Dendritic cell treated with granulocyte-macrophage colony-stimulating factor and Interleukin-4, amounts not matched to agents 40 ng/mL and 50 ng/mL, for 4 days (primary cell): ENCODE measurements around the gene RUBCNL.
"Not testable (repeated sequence)": the region's sequence is repeated elsewhere in the genome, so short reads cannot be mapped to it uniquely, and the experiment has no call there.

Experiments used
- H3K27ac Mint-ChIP-seq: one replicate; pipeline ENCODE4 v1.8.0; 2022; ENCODE audit warnings: mild to moderate bottlenecking, mixed read lengths
- H3K27me3 Mint-ChIP-seq: one replicate; pipeline ENCODE4 v1.8.0; 2022; ENCODE audit warnings: mild to moderate bottlenecking, mixed read lengths
- H3K36me3 Mint-ChIP-seq: one replicate; pipeline ENCODE4 v1.8.0; 2022; ENCODE audit warnings: low read depth, mixed read lengths
- H3K4me1 Mint-ChIP-seq: one replicate; pipeline ENCODE4 v1.8.0; 2022; ENCODE audit warnings: low read depth, mixed read lengths
- H3K4me3 Mint-ChIP-seq: one replicate; pipeline ENCODE4 v1.8.0; 2022; ENCODE audit warnings: mild to moderate bottlenecking, moderate library complexity, mixed read lengths
- H3K9me3 Mint-ChIP-seq: one replicate; pipeline ENCODE4 v1.8.0; 2022; ENCODE audit warnings: mixed read lengths
- intact Hi-C: fragments of 100-400 bp; cut with micrococcal nuclease; formaldehyde crosslinking; loops from one replicate; pipeline ENCODE4 v1.15.0; 2022

Gene RUBCNL

DNA sequence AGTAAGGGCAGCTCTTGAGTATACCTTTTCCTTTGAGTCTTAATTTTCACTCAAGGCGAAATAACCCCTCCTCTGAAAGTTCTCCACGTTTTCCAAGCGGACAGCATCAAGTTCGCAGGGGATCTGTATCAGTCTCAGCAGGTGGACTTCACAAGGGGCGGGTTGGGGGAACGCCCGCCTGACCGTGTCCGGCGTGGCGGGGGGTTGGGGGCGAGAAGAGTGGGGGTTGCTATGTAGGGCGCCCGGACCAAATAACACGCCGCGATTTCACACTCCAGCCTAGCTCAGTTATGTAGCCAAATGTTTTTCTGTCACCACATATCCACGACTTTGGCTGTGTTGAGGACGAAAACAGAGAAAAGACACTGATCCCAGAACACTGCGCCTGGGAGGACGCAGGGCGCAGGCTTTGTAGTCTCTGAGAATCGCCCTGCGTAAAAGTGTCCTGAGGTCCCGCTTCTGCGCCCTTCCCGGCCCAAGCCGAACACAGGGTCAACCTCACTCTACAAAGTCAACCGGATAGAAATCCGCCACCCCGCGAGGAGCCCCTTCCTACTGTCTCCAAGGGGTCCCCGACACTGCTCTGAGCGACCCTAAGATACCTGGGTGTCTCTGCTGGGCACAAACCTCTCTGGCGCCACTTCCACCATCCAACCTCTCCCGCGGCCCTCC lies 524 bp downstream of the RUBCNL start:
- no peaks in the 10 kb centered on the region for H3K9me3 Mint-ChIP-seq
- peak overlapping the region; percentile 89 for H3K4me3 Mint-ChIP-seq
- peaks cover 9% of the 10 kb centered on the region for H3K36me3 Mint-ChIP-seq
- intact Hi-C loops: no loop called here
- H3K4me1 Mint-ChIP-seq: peaks cover 71% of the 10 kb centered on the region
- peak overlapping the region; percentile 85 for H3K27ac Mint-ChIP-seq
- H3K27me3 Mint-ChIP-seq: peaks cover 23% of the 10 kb centered on the region

DNA sequence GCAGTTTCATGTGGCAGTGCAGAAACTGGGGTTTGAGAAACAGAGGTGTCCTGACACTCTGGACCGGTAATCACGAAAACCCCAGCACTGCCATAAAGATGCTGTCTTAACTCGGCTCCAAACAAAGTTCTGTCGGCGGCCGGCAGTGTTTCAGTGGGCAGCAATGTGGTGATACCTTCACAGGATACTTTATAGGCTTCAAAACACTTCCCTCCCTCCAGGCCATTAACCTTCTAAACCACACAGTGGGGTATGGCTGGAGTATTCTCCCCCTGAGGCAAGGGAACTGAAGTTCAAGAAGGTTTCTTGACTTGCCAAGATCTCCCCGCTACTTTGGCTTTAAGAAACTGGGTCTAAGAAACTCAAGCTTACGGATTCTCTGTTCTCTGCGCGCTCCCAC lies 1.1 kb downstream of the RUBCNL start:
- H3K36me3 Mint-ChIP-seq: peaks cover 9% of the 10 kb centered on the region
- intact Hi-C loops: no loop called here
- H3K4me3 Mint-ChIP-seq: peak overlapping the region; percentile 89
- no peaks in the 10 kb centered on the region for H3K9me3 Mint-ChIP-seq
- H3K4me1 Mint-ChIP-seq: peaks cover 71% of the 10 kb centered on the region
- peak overlapping the region; percentile 85 for H3K27ac Mint-ChIP-seq
- H3K27me3 Mint-ChIP-seq: peaks cover 23% of the 10 kb centered on the region

DNA sequence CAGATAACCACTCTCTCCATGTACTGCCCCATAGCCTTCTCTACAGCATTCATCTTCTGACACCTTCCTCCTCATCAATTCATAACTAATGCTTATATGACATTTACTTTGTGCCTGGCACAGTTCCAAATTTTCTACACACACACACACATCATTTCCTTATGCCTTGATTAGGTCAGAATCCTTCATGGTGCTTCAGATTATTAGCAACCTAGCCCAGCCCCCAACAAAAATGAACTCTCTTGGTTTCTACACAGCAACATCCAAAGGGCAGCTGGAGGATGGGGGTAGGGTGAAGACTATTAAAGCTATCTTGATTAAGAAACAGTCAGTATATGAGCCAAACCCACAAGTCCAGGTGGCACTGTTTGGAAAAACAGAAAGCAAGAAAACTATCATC lies 3.7 kb downstream of the RUBCNL start:
- Mint-ChIP-seq H3K4me3 (no peak overlapping the region), H3K4me1 (peaks cover 60% of the 10 kb centered on the region), H3K27me3 (peaks cover 22% of the 10 kb centered on the region), H3K36me3 (peaks cover 9% of the 10 kb centered on the region), H3K9me3 (no peaks in the 10 kb centered on the region), H3K27ac (no peak overlapping the region)
- intact Hi-C loops: no loop called here

DNA sequence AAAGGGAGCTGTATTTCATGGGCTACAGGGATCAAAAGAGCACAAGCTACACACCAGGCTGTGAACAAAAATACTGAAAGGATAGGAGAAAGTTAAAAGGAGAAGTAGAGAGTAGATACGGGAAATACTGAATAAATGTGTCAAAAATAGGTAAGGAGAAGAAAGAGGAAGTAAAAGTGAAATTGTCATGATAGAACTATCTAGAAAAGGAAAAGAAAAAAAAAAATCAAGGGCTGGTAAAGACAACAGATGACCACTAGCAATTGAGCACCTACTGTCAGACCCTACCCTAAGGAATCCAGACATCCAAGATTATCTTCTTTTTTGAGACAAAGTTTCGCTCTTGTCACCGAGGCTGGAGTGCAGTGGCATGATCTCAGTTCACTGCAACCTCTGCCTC lies 4.8 kb downstream of the RUBCNL start:
- H3K27me3 Mint-ChIP-seq: peaks cover 12% of the 10 kb centered on the region
- intact Hi-C loops: no loop called here
- peaks cover 11% of the 10 kb centered on the region for H3K36me3 Mint-ChIP-seq
- H3K27ac Mint-ChIP-seq: peak overlapping the region; percentile 8
- H3K9me3 Mint-ChIP-seq: no peaks in the 10 kb centered on the region
- H3K4me1 Mint-ChIP-seq: peaks cover 55% of the 10 kb centered on the region
- H3K4me3 Mint-ChIP-seq: no peak overlapping the region

DNA sequence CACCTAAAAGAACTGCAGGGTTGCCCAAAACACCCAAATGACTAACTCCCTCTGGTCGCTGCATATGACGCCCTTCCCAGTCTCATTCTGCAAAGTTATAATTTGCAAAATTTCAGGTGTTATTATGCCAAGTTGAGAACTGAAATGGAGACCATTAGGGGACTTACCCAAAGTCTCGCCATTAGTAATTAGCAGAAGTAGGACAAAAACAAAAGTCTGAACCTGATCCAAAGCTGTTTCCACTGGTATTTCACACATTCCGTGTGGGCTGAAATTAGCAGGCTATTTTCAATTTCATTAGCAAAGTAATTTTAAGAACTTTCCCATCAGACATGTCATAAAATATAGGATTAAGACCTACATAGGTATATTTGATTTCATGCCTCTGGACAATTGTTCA lies 6.8 kb downstream of the RUBCNL start:
- Mint-ChIP-seq H3K36me3 (peaks cover 7% of the 10 kb centered on the region), H3K4me1 (peaks cover 50% of the 10 kb centered on the region), H3K9me3 (peaks cover under 1% of the 10 kb centered on the region), H3K27me3 (no peaks in the 10 kb centered on the region), H3K4me3 (no peak overlapping the region), H3K27ac (no peak overlapping the region)
- intact Hi-C loops: no loop called here

DNA sequence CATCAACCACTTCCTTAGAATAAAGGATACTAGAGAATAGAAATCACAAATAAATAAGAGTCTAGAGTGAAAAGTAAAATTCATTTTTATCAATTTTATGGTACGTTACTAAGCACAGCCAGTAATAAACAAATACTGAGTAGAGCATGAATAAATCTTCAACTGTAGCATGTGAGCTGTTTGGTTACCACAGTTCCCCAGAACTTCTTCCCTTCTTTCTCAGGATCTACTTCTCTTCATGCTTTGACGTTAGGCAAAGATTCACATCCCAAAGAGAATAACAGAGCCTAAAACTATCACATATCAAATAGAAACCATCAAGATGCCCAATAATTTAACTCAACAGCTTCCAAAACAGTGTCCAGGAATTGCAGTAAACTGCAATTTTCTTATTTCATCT lies 7.4 kb downstream of the RUBCNL start:
- H3K9me3 Mint-ChIP-seq: peaks cover 6% of the 10 kb centered on the region
- H3K4me1 Mint-ChIP-seq: peaks cover 50% of the 10 kb centered on the region
- H3K4me3 Mint-ChIP-seq: no peak overlapping the region
- no peak overlapping the region for H3K27ac Mint-ChIP-seq
- intact Hi-C loops: loop anchor here (2.0 kb wide), 1 partner anchor 39 kb away; no protein-coding TSS in a partner anchor
- H3K27me3 Mint-ChIP-seq: no peaks in the 10 kb centered on the region
- H3K36me3 Mint-ChIP-seq: peaks cover 12% of the 10 kb centered on the region

DNA sequence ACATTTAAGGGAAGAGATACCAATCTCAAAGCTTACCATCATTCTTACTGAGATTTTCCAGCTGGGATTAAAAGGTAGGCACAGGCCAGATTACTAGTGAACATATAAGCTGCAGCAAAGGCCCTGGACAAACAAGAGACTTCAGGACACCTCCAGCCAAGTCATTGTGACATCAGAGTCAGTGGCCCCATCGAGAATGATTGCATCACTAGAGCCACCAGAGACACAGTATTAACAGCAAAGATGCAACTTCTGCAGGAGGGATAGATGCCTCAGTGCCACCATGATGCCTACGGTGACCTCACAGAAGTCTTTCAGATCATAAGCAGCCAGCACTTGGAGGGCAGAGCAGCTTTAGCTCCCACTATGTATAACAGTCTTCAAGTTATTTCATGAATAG lies 8.6 kb downstream of the RUBCNL start:
- Mint-ChIP-seq H3K27ac (peak overlapping the region; percentile 13), H3K27me3 (no peaks in the 10 kb centered on the region), H3K9me3 (peaks cover 10% of the 10 kb centered on the region), H3K36me3 (peaks cover 14% of the 10 kb centered on the region), H3K4me3 (no peak overlapping the region), H3K4me1 (peaks cover 55% of the 10 kb centered on the region)
- intact Hi-C loops: loop anchor here (2.0 kb wide), 1 partner anchor 38 kb away; no protein-coding TSS in a partner anchor

DNA sequence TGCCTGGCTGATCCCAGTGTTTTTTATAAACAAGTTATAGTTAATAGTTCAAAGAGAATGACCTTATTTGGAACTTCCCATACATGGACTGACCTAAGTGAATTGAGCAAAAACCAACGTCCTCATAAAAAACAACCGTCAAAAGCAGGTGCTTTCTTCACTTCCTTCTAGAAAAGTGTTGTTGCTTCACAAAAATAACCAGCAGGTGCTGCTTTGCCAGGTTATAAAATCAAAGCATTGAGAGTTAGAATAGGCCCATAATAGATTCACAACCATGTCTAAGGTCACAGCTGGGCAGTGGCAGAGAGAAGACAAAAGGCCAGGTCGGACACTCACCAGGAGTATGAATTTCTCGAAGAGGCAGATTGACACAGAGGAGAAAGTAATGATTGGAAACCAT lies 9.5 kb downstream of the RUBCNL start:
- Mint-ChIP-seq H3K4me1 (peaks cover 50% of the 10 kb centered on the region), H3K4me3 (no peak overlapping the region), H3K9me3 (peaks cover 10% of the 10 kb centered on the region), H3K27ac (no peak overlapping the region), H3K36me3 (peaks cover 14% of the 10 kb centered on the region), H3K27me3 (no peaks in the 10 kb centered on the region)
- intact Hi-C loops: no loop called here

DNA sequence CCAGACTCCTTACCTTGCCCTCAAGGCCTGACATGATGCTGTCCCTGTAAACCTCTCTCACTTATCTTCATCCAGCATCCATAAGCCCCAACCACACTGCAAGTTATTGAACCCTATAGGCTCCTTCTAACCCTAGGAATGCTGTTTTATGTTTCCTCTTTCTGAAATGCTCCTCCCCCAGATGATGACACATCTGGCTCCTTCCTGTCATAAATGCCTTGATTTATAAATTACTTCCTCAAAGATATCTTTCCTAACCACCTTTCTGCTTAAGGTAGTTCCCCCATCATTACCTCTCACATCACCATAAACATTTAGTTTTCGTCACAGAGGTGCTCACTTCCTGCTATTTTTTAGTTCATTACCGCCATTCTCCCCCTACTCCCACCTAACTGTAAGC lies 12.3 kb downstream of the RUBCNL start:
- Mint-ChIP-seq H3K9me3 (peaks cover 10% of the 10 kb centered on the region), H3K27ac (peak overlapping the region; percentile 50)
- intact Hi-C loops: no loop called here

DNA sequence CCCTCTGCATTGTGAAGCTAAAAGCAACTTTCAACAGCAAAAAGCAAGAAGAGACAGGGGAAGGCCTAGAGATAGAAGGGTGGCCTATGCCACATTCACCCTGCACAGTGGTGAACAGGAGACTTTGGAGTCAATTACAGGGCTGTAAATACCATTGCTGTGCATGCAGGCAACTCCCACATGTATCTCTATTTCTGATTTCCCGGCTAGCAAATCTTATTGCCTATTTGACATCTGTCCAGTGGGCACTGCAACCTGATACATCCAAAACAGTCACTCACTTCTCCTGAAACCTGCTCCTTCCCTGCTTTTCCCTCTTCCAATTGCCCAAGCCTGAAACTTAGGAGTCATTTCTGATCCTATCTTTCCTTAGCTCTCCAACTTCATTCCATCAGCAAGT lies 13.4 kb downstream of the RUBCNL start:
- peak overlapping the region; percentile 3 for H3K27ac Mint-ChIP-seq
- no peaks in the 10 kb centered on the region for H3K27me3 Mint-ChIP-seq
- H3K9me3 Mint-ChIP-seq: peaks cover 10% of the 10 kb centered on the region
- peaks cover 24% of the 10 kb centered on the region for H3K36me3 Mint-ChIP-seq
- peaks cover 50% of the 10 kb centered on the region for H3K4me1 Mint-ChIP-seq
- no peak overlapping the region for H3K4me3 Mint-ChIP-seq
- intact Hi-C loops: no loop called here

More for the DNA sequence above, 12.3 kb downstream of the RUBCNL start:
- peaks cover 43% of the 10 kb centered on the region for H3K4me1 Mint-ChIP-seq
- H3K27me3 Mint-ChIP-seq: no peaks in the 10 kb centered on the region
- peaks cover 24% of the 10 kb centered on the region for H3K36me3 Mint-ChIP-seq
- no peak overlapping the region for H3K4me3 Mint-ChIP-seq

DNA sequence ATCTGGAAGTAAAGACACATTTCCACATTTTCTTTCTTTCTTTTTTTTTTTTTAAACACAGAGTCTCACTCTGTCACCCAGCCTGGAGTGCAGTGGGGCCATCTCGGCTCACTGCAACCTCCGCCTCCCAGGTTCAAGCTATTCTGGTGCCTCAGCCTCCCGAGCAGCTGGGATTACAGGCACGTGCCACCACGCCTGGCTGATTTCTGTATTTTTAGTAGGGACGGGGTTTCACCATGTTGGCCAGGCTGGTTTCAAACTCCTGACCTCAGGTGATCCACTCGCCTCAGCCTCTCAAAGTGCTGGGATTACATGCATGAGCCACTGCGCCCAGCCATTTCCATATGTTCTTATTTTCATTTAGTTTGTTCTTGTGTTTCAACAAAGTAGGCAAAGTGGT lies 14.1 kb downstream of the RUBCNL start:
- H3K27me3 Mint-ChIP-seq, H3K27ac Mint-ChIP-seq, intact Hi-C loops, H3K4me3 Mint-ChIP-seq, H3K9me3 Mint-ChIP-seq: not testable (repeated sequence)
- Mint-ChIP-seq H3K4me1 (peaks cover 51% of the 10 kb centered on the region), H3K36me3 (peaks cover 25% of the 10 kb centered on the region)

DNA sequence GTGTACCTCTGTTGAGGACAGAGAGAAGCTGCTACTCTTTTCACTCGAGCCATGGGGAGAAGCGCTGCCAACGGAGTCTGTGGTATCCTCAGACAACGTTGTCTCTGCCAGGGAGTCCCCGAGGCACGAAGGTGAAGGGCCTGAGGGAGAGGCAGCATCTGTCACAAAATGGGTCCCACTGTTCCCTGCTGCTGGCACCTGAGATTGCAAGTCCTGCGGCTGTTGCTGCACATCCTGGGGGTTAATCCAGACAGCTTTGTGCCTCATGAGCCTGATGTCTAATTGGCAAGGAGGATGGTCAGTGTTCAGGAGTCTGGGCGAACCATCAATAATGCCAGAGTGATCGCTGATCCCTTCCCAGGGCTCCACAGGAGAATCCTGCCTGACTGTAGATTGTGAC lies 15.0 kb downstream of the RUBCNL start:
- Mint-ChIP-seq H3K27ac (peak overlapping the region; percentile 9), H3K9me3 (peaks cover 10% of the 10 kb centered on the region), H3K4me1 (peaks cover 50% of the 10 kb centered on the region), H3K36me3 (peaks cover 27% of the 10 kb centered on the region), H3K4me3 (no peak overlapping the region), H3K27me3 (no peaks in the 10 kb centered on the region)
- intact Hi-C loops: no loop called here

DNA sequence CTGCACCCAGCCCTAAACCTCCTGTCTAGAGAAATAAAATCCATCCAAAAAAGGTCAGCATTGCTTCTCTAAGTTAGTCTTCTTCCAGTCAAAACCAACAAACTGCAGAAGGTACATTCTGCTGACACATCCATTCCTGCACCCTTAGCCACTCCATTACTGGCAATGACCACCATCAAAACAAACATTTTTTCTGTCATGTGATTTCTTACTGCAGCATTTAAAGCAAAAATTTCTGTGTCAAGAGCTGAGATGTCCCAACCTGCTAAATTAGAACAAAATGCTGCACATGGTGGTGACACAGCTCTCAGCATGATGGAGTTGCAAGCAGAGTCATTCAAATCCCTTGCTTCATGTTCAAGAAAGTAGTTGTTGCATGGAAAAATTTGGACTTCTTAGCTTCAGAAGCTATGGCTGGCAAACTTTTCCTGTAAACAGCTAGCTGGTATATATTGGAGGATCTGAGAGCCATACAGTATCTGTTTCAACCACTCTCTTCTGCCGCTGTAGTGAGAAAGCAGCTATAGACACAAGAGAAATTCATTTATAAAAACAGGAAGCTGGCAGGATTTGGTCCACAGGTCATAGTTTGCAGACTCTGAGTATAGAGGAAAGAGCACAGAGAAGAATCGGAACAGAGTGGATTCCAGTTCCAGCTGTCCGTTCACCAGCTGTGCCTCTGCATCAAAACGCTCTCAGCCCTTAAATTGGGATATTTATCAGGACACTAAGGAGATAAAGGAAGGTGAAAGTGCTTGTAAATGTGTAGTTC lies 17.4 kb downstream of the RUBCNL start:
- Mint-ChIP-seq H3K4me1 (peaks cover 49% of the 10 kb centered on the region), H3K4me3 (no peak overlapping the region), H3K9me3 (peaks cover 4% of the 10 kb centered on the region), H3K27me3 (no peaks in the 10 kb centered on the region), H3K36me3 (peaks cover 46% of the 10 kb centered on the region), H3K27ac (peak overlapping the region; percentile 33)
- intact Hi-C loops: no loop called here

DNA sequence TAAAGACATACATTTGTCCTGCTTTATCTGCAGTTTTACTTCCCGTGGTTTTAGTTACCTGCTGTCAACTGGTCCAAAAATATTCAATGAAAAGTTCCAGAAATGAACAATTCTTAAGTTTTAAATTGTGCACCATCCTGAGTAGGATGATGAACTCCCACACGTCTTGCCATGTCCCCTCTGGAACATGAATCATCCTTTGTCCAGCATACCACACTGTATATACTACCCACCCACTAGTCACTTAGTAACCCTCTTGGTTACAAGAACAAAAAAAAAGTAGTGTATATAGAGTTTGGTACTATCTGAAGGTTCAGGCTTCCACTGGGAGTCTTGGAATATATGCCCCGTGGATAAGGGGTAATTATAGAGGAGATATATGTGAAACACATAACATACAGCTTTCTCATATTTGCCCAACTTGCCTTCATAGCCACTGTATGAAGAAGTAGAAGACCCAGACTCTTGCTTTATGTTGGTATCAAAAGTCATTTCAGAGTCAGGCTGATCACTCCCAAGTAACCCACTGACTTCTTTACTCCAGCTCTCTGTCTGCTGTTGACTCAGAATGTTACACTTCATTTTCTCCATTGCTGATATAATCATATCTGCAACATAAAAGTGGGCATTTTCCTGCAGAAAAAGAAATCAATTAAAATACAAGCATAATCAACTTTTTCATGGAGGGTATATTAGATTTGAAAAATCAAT lies 19.3 kb downstream of the RUBCNL start:
- Mint-ChIP-seq H3K27ac (no peak overlapping the region), H3K27me3 (no peaks in the 10 kb centered on the region), H3K9me3 (no peaks in the 10 kb centered on the region), H3K4me1 (peaks cover 37% of the 10 kb centered on the region), H3K4me3 (no peak overlapping the region), H3K36me3 (peaks cover 57% of the 10 kb centered on the region)
- intact Hi-C loops: no loop called here
